Gastrocnemius medialis (tissue), 4 donors: ENCODE data around the gene TRAF5. TPM values are rescaled to one million over a fixed set of nuclear protein-coding genes. Genes with fewer than 3 reads are reported as not detected.
"Not testable (repeated sequence)": the region's sequence is repeated elsewhere in the genome, so short reads cannot be mapped to it uniquely, and the experiment has no call there.

ENCODE experiments used
- ATAC-seq, 2 donors: fragments of 150-250 bp; one replicate each; pipeline ENCODE4 v1.9.1; 2016
- DNase-seq, 2 donors: peaks; one replicate each; pipeline ENCODE4 v3.0.0-alpha.2; 2019
- H3K27ac ChIP-seq, 4 donors: fragments of 200-600 bp; sonication (generic); 1 replicate in 1 of 4; 2 replicates in 3 of 4; pipeline ENCODE4 v1.5.1; 2016 to 2018; ENCODE audit warnings: mild to moderate bottlenecking in 2 of 4, moderate library complexity in 1 of 4
- H3K27me3 ChIP-seq, 3 donors: fragments of 200-600 bp; sonication (generic) in 2 of 3; 1 replicate in 1 of 3; 2 replicates in 2 of 3; pipeline versions ENCODE4 v1.5.1 to v1.6.0; 2016 to 2019; ENCODE audit warnings: mild to moderate bottlenecking in 1 of 3, moderate library complexity in 1 of 3
- H3K36me3 ChIP-seq, 2 donors: fragments of 200-600 bp; sonication (generic) in 1 of 2; one replicate each; pipeline ENCODE4 v1.5.1; 2017 to 2018
- H3K4me1 ChIP-seq, 2 donors: fragments of 200-600 bp; sonication (generic) in 1 of 2; one replicate each; pipeline ENCODE4 v1.5.1; 2016 to 2017; ENCODE audit warnings: mild to moderate bottlenecking in 2 of 2
- H3K4me3 ChIP-seq, 4 donors: fragments of 200-600 bp; sonication (generic) in 3 of 4; 1 replicate in 1 of 4; 2 replicates in 3 of 4; pipeline ENCODE4 v1.5.1; 2016 to 2019; ENCODE audit warnings: mild to moderate bottlenecking in 2 of 4
- H3K9me3 ChIP-seq, 3 donors: fragments of 200-600 bp; sonication (generic) in 2 of 3; 1 replicate in 1 of 3; 2 replicates in 2 of 3; pipeline ENCODE4 v1.5.1; 2016 to 2019
- CTCF ChIP-seq, 5 experiments: fragments of 450-650 bp in 3 of 5; fragments of 200-600 bp in 2 of 5; sonication (generic) in 2 of 5; IDR thresholded peaks in 4 of 5; conservative IDR thresholded peaks in 1 of 5; 1 replicate in 4 of 5; 2 replicates in 1 of 5; pipeline ENCODE4 v1.5.1; 2016 to 2019; ENCODE audit warnings: antibody characterized with exemption in 5 of 5, mild to moderate bottlenecking in 3 of 5, moderate library complexity in 3 of 5
- POLR2A ChIP-seq, 2 donors: fragments of 450-650 bp; IDR thresholded peaks; one replicate each; pipeline ENCODE4 v1.6.1; 2017; ENCODE audit warnings: antibody characterized with exemption in 2 of 2, mild to moderate bottlenecking in 2 of 2, moderate library complexity in 2 of 2
- in situ Hi-C, 4 donors: fragments of 200-750 bp; cut with MboI; loops; one replicate each; pipeline versions ENCODE4 v1.15.0 to v1.8.0; 2017; ENCODE audit warnings: low sequenced_read_pairs in 4 of 4
- intact Hi-C: fragments of 100-400 bp; cut with DNase I; formaldehyde crosslinking; loops from one replicate; pipeline ENCODE4 v1.15.1; 2023; ENCODE audit warnings: low total_unique reads
- total RNA-seq, 4 donors: library from RNA; depleted of rRNA; stranded (reverse); fragments of >200 nt; gene quantifications; one replicate each; pipeline versions ENCODE4 v1.1.0 to v1.2.3, GENCODE V29; 2016

The TRAF5 gene
- total RNA-seq, 4 donors from 2014 or later: 0.29 to 0.84 (median 0.60) TPM

- Histone ChIP-seq H3K4me3 (no peak overlapping the region), H3K9me3 (no peaks in the 10 kb centered on the region), H3K27ac (no peak overlapping the region), H3K4me1 (no peaks in the 10 kb centered on the region), H3K27me3 (no peaks in the 10 kb centered on the region), H3K36me3 (no peaks in the 10 kb centered on the region)
- DNase-seq: no peak
- ATAC-seq: no peak
- TF ChIP-seq POLR2A (IDR thresholded peaks at IDR 0.05): no peak
- no peak for TF ChIP-seq CTCF (IDR thresholded peaks at IDR 0.05 in 4 of 5, conservative IDR thresholded peaks at IDR 0.05 in 1 of 5)
- in situ Hi-C loops: no loop called here
- intact Hi-C loops: no loop called here
Observed at GRCh38 chr1:211348547-211348946, 21.9 kb downstream of the TRAF5 start.

GRCh38 chr1:211349741-211350140 lies 23.1 kb downstream of the TRAF5 start:
- Histone ChIP-seq H3K9me3 (no peaks in the 10 kb centered on the region), H3K4me1 (no peaks in the 10 kb centered on the region), H3K36me3 (no peaks in the 10 kb centered on the region), H3K4me3 (no peak overlapping the region), H3K27me3 (no peaks in the 10 kb centered on the region), H3K27ac (no peak overlapping the region)
- DNase-seq (no peak), ATAC-seq (no peak)
- intact Hi-C loops (no loop called here), in situ Hi-C loops (no loop called here)
- no peak for TF ChIP-seq POLR2A (IDR thresholded peaks at IDR 0.05)
- no peak for TF ChIP-seq CTCF (IDR thresholded peaks at IDR 0.05 in 4 of 5, conservative IDR thresholded peaks at IDR 0.05 in 1 of 5)

- H3K4me3 ChIP-seq, H3K9me3 ChIP-seq, H3K27me3 ChIP-seq, DNase-seq, ATAC-seq, intact Hi-C loops, H3K27ac ChIP-seq, in situ Hi-C loops, H3K36me3 ChIP-seq, H3K4me1 ChIP-seq: not testable (repeated sequence)
Observed at GRCh38 chr1:211352055-211352454, 25.4 kb downstream of the TRAF5 start.

DNA sequence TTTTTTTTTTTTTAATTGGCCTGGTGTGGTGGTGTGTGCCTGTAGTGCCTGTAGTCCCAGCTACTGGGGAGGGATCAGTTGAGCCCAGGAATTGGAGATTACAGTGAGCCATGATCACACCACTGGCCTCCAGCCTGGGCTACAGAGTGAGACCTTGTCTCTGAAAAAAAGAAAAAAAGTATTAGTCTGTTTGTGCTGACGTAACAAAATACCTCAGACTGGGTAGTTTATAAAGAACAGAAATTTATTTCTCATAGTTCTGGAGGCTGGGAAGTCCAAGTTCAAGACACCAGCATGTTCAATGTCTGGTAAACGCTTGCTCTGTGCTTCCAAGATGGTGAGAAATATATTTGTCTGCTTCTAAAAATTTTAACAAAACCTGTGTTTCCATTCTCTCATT lies 25.8 kb downstream of the TRAF5 start:
- Histone ChIP-seq H3K36me3 (no peaks in the 10 kb centered on the region), H3K27ac (no peak overlapping the region), H3K9me3 (no peaks in the 10 kb centered on the region), H3K4me1 (no peaks in the 10 kb centered on the region), H3K4me3 (no peak overlapping the region), H3K27me3 (no peaks in the 10 kb centered on the region)
- in situ Hi-C loops: no loop called here
- intact Hi-C loops: no loop called here
- TF ChIP-seq CTCF (IDR thresholded peaks at IDR 0.05 in 4 of 5, conservative IDR thresholded peaks at IDR 0.05 in 1 of 5) (no peak), POLR2A (IDR thresholded peaks at IDR 0.05) (no peak)
- no peak for DNase-seq
- ATAC-seq: no peak

- TF ChIP-seq CTCF (IDR thresholded peaks at IDR 0.05 in 4 of 5, conservative IDR thresholded peaks at IDR 0.05 in 1 of 5) (peak in 3 of 5 experiments; percentile 20 to 53 (median 36)), POLR2A (IDR thresholded peaks at IDR 0.05) (no peak)
- ATAC-seq: no peak
- DNase-seq: no peak
- no peak overlapping the region for H3K4me3 ChIP-seq
- no peaks in the 10 kb centered on the region for H3K36me3 ChIP-seq
- in situ Hi-C loops: no loop called here
- intact Hi-C loops: no loop called here
- H3K9me3 ChIP-seq: no peaks in the 10 kb centered on the region
- no peaks in the 10 kb centered on the region for H3K27me3 ChIP-seq
- no peaks in the 10 kb centered on the region for H3K4me1 ChIP-seq
- H3K27ac ChIP-seq: no peak overlapping the region
Observed at GRCh38 chr1:211352985-211353515, 26.4 kb downstream of the TRAF5 start.
